Parathyroid adenoma (tissue), 2 donors: ENCODE measurements around the gene EPC2.
"Not testable (repeated sequence)": the region's sequence is repeated elsewhere in the genome, so short reads cannot be mapped to it uniquely, and the experiment has no call there.

ENCODE experiments used
- H2AFZ ChIP-seq: fragments of 300-600 bp; sonication (generic); one replicate; pipeline ENCODE4 v1.7.0; 2017; ENCODE audit warnings: antibody characterized with exemption, mild to moderate bottlenecking
- H3K27ac ChIP-seq: fragments of 300-600 bp; sonication (generic); one replicate; pipeline ENCODE4 v1.7.0; 2017
- H3K27me3 ChIP-seq: fragments of 300-600 bp; sonication (generic); one replicate; pipeline ENCODE4 v1.7.0; 2017; ENCODE audit warnings: low read length; ENCODE audit not compliant: control insufficient read depth, insufficient read depth
- H3K36me3 ChIP-seq: fragments of 300-600 bp; sonication (generic); one replicate; pipeline ENCODE4 v1.7.0; 2017; ENCODE audit warnings: low read length; ENCODE audit not compliant: control insufficient read depth, insufficient read depth
- H3K4me1 ChIP-seq: fragments of 300-600 bp; sonication (generic); one replicate; pipeline ENCODE4 v1.7.0; 2017; ENCODE audit warnings: control low read depth
- H3K4me2 ChIP-seq: fragments of 300-600 bp; sonication (generic); one replicate; pipeline ENCODE4 v1.7.0; 2017; ENCODE audit warnings: low read length
- H3K4me3 ChIP-seq: fragments of 300-600 bp; sonication (generic); one replicate; pipeline ENCODE4 v1.7.0; 2017; ENCODE audit warnings: low read depth, low read length
- H3K79me2 ChIP-seq: fragments of 300-600 bp; sonication (generic); one replicate; pipeline ENCODE4 v1.7.0; 2017; ENCODE audit warnings: control low read depth
- H3K9ac ChIP-seq: fragments of 300-600 bp; sonication (generic); one replicate; pipeline ENCODE4 v1.7.0; 2017; ENCODE audit warnings: mild to moderate bottlenecking
- H3K9me3 ChIP-seq: fragments of 300-600 bp; sonication (generic); one replicate; pipeline ENCODE4 v1.7.0; 2017; ENCODE audit warnings: low read length; ENCODE audit not compliant: control insufficient read depth
- TF ChIP-seq, protein P1 (sequence below): fragments of 300-600 bp; sonication (generic); IDR thresholded peaks from one replicate; pipeline ENCODE4 v1.7.0; 2017; ENCODE audit warnings: antibody characterized with exemption, mild to moderate bottlenecking
- donor health status: primary hyperparathyroidism.

The EPC2 gene

GRCh38 chr2:148764815-148765214 is 120.3 kb downstream of the EPC2 start:
- H3K4me1 ChIP-seq, result no peaks in the 10 kb centered on the region
- H3K4me2 ChIP-seq, result no peak overlapping the region
- TF ChIP-seq, protein P1, sequence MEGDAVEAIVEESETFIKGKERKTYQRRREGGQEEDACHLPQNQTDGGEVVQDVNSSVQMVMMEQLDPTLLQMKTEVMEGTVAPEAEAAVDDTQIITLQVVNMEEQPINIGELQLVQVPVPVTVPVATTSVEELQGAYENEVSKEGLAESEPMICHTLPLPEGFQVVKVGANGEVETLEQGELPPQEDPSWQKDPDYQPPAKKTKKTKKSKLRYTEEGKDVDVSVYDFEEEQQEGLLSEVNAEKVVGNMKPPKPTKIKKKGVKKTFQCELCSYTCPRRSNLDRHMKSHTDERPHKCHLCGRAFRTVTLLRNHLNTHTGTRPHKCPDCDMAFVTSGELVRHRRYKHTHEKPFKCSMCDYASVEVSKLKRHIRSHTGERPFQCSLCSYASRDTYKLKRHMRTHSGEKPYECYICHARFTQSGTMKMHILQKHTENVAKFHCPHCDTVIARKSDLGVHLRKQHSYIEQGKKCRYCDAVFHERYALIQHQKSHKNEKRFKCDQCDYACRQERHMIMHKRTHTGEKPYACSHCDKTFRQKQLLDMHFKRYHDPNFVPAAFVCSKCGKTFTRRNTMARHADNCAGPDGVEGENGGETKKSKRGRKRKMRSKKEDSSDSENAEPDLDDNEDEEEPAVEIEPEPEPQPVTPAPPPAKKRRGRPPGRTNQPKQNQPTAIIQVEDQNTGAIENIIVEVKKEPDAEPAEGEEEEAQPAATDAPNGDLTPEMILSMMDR, result no peak
- no peaks in the 10 kb centered on the region for H3K27me3 ChIP-seq
- no peaks in the 10 kb centered on the region for H3K36me3 ChIP-seq
- H3K27ac ChIP-seq, result no peak overlapping the region
- H3K4me3 ChIP-seq, result no peak overlapping the region
- H3K9ac ChIP-seq, result no peak overlapping the region
- no peaks in the 10 kb centered on the region for H3K9me3 ChIP-seq
- H3K79me2 ChIP-seq, result no peaks in the 10 kb centered on the region
- no peak overlapping the region for H2AFZ ChIP-seq

DNA sequence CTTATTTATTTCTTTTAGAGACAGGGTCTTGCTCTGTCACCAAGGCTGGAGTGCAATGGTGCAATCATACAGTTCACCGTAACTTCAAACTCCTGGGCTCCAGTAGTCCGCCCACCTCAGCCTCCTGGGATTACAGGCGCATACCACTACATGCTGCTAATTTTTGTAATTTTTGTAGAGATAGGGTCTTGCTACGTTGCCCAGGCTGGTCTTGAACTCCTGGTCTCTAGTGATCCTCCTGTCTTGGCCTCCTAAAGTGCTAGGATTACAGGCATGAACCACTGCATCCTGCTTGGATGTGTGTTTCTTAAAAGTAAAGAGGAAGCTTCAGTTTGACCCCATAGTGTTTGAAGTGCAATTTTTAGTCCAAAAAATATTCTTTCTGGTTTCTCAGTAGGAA is 125.5 kb downstream of the EPC2 start:
- no peaks in the 10 kb centered on the region for H3K9me3 ChIP-seq
- H3K27me3 ChIP-seq, result no peaks in the 10 kb centered on the region
- TF ChIP-seq, protein P1, result no peak
- no peak overlapping the region for H3K4me2 ChIP-seq
- no peaks in the 10 kb centered on the region for H3K4me1 ChIP-seq
- no peaks in the 10 kb centered on the region for H3K79me2 ChIP-seq
- no peaks in the 10 kb centered on the region for H3K36me3 ChIP-seq
- H3K27ac ChIP-seq, result no peak overlapping the region
- H3K4me3 ChIP-seq, result no peak overlapping the region
- no peak overlapping the region for H3K9ac ChIP-seq
- no peak overlapping the region for H2AFZ ChIP-seq

- Histone ChIP-seq H2AFZ (no peak overlapping the region), H3K27me3 (no peaks in the 10 kb centered on the region), H3K79me2 (peaks cover under 1% of the 10 kb centered on the region), H3K9me3 (no peaks in the 10 kb centered on the region), H3K4me2 (no peak overlapping the region), H3K27ac (no peak overlapping the region), H3K4me1 (no peaks in the 10 kb centered on the region), H3K4me3 (no peak overlapping the region), H3K9ac (no peak overlapping the region), H3K36me3 (no peaks in the 10 kb centered on the region)
- TF ChIP-seq, protein P1, result no peak
Measured at GRCh38 chr2:148781544-148781943, 137.0 kb downstream of the EPC2 start.

DNA sequence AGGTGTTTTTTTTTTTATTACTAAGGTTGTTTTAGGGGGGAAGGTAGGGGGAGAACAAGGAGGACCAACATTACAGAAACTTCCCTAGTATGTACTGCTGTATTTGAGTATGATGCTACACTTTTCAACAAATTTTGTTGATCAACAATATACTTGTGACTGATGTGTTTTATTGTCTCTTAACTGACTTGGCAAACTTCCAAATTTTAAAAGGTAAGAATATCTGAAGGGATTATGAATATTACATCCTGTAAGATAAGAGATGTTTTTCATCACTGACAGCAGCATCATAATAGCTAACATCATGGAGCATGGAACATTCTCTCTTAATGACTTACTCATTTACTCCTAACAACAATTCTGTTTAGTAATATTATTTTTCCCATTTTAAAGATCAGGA is 144.5 kb downstream of the EPC2 start:
- Histone ChIP-seq H3K79me2 (no peaks in the 10 kb centered on the region), H3K4me3 (no peak overlapping the region), H3K36me3 (no peaks in the 10 kb centered on the region)

GRCh38 chr2:148790172-148790571 is 145.6 kb downstream of the EPC2 start:
- not testable (repeated sequence) for H2AFZ ChIP-seq, H3K9me3 ChIP-seq, H3K27me3 ChIP-seq, H3K79me2 ChIP-seq, H3K27ac ChIP-seq, H3K9ac ChIP-seq, H3K4me1 ChIP-seq, H3K4me3 ChIP-seq, H3K4me2 ChIP-seq, H3K36me3 ChIP-seq

More for the DNA sequence above, 144.5 kb downstream of the EPC2 start:
- H3K9me3 ChIP-seq, result no peaks in the 10 kb centered on the region
- no peak overlapping the region for H2AFZ ChIP-seq
- H3K4me1 ChIP-seq, result no peaks in the 10 kb centered on the region
- no peaks in the 10 kb centered on the region for H3K27me3 ChIP-seq
- TF ChIP-seq, protein P1, result no peak
- H3K4me2 ChIP-seq, result no peak overlapping the region
- H3K9ac ChIP-seq, result no peak overlapping the region
- no peak overlapping the region for H3K27ac ChIP-seq
